ENCODE data around the gene MCC.

DNA sequence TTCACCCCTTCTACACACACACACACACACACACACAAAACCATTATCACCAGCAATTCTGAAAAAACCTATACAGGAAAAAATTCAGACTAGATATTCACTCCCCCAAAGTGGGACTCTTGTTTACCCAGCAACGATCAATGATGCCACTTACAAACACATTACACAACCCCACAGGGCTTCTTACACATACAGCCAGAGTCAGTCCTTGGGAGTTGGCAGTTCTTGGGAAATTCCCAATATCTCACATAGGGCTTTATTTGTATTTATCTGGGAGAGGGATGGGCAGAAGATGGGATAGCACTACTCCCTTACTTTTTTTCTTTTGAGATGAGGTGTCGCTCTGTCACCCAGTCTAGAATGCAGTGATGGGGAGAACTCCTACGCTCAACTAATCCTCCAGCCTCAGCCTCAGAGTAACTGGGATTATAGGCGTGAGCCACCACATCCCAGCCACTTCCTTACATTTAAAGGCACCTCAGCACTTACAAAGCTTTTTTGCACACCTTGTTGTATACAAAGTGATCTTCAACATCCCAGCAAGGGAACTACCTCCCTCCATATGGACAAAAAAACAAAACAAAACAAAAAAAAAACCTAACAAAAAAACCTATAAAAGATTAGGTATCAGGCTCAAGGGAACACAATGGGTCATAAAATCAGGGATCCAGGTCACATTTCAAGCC lies 221.9 kb downstream of the MCC start:
- TF ChIP-seq, protein P1, sequence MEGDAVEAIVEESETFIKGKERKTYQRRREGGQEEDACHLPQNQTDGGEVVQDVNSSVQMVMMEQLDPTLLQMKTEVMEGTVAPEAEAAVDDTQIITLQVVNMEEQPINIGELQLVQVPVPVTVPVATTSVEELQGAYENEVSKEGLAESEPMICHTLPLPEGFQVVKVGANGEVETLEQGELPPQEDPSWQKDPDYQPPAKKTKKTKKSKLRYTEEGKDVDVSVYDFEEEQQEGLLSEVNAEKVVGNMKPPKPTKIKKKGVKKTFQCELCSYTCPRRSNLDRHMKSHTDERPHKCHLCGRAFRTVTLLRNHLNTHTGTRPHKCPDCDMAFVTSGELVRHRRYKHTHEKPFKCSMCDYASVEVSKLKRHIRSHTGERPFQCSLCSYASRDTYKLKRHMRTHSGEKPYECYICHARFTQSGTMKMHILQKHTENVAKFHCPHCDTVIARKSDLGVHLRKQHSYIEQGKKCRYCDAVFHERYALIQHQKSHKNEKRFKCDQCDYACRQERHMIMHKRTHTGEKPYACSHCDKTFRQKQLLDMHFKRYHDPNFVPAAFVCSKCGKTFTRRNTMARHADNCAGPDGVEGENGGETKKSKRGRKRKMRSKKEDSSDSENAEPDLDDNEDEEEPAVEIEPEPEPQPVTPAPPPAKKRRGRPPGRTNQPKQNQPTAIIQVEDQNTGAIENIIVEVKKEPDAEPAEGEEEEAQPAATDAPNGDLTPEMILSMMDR (IDR thresholded peaks at IDR 0.05), result no peak
- TF ChIP-seq POLR2A (IDR thresholded peaks at IDR 0.05; ENCODE audit: low read depth) (no peak), POLR2AphosphoS5 (IDR thresholded peaks at IDR 0.05) (no peak)
